AG04449 (cell line): Measurements from ENCODE around the gene GNG3.
"Not testable (repeated sequence)": the region's sequence is repeated elsewhere in the genome, so short reads cannot be mapped to it uniquely, and the experiment has no call there.

Source experiments
- CTCF ChIA-PET: fragments of 350-600 bp; formaldehyde crosslinking; extraction: SDS; loops from one replicate; lab custom pipeline; 2021; ENCODE audit warnings: antibody characterized with exemption; lab: Yijun Ruan, JAX
- POLR2A ChIA-PET: fragments of 400-600, 350-600 bp; formaldehyde crosslinking; extraction: SDS; loops from one replicate; lab custom pipeline; 2020; ENCODE audit warnings: antibody characterized with exemption, inconsistent platforms; lab: Yijun Ruan, JAX
- DNase-seq: peaks from one replicate; pipeline ENCODE4 v3.0.0-alpha.2; 2010; ENCODE audit warnings: low read depth, low spot score
- H3K4me3 ChIP-seq: 2 replicates; pipeline ENCODE4 v1.5.1; 2011; ENCODE audit warnings: low read depth, mild to moderate bottlenecking, control low read depth, low read length
- TF ChIP-seq, protein P1 (sequence below): IDR thresholded peaks from one replicate; pipeline ENCODE4 v1.5.1; 2011; ENCODE audit warnings: mild to moderate bottlenecking, moderate library complexity, low read length, control low read depth, inconsistent platforms; ENCODE audit not compliant: insufficient read depth; ENCODE audit errors: missing control alignments

GNG3 gene

DNA sequence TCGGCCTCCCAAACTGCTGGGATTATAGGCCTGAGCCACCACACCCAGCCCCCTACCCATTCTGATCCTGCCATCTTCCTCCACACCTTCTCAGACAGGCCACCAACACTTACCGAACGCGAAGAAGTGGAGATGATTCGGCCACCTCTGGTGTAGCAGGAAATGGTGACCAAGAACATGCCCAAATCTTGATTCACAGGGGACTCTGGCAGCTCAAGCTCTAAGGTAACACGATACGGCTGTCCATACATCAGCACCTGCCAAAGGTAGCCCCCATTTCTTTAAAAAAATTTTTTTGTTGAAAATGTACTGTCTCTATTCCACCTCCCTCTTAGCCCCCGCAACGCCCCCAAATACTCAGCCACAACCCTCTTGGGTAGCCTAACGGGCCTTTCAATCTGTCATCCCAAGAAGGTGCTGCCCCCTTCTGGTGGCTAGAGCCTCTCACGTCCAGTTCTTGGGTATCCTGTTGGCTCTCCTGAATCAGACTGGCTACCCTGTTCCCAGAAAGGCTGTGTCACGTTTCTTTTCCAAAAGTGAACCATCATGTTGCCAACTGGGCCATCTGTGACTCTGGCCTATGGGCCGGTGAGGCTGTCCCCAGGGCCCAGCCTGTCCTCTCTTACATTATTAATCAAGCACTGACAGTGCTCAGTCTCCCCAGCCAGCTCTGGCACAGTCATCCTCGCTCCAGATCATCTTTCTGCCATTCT is 12.9 kb upstream of the GNG3 start:
- POLR2A ChIA-PET, result interaction anchor here (0.6 to 1.8 kb wide), 4 partner anchors 10 to 30 kb away, joined by 3 to 6 read pairs (median 4); partner anchors contain the start of genes C11orf98, CSKMT and LBHD1

DNA sequence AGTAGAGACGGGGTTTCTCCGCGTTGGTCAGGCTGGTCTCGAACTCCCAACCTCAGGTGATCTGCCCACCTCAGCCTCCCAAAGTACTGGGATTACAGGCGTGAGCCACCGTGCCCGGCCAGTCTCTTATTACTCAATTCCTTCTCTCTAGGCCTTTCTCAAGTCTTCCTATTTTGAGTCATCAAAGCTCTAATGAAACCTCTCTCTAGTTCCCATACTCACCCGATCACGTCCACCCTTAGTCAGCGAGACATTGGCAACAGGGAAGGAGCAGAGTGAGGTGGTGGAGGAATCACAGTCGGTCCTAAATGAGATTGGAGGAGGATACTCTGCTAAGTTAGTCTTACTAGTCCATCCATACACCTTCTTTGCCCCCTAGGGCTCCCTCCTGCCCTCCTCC is 5.2 kb upstream of the GNG3 start:
- ChIA-PET POLR2A (no interaction called here), CTCF (interaction anchor here (1.4 to 11.2 kb wide), 2 partner anchors 10 to 21 kb away, joined by 5 to 152 read pairs; partner anchors contain the start of gene LRRN4CL)

More for the DNA sequence above, 12.9 kb upstream of the GNG3 start:
- no peak for DNase-seq
- no peak overlapping the region for H3K4me3 ChIP-seq
- CTCF ChIA-PET, result interaction anchor here (0.6 to 10.7 kb wide), 24 partner anchors 10 to 313 kb away, joined by 3 to 152 read pairs (median 4); partner anchors contain the start of genes BSCL2, C11orf98, CSKMT and GNG3
- TF ChIP-seq, protein P1, sequence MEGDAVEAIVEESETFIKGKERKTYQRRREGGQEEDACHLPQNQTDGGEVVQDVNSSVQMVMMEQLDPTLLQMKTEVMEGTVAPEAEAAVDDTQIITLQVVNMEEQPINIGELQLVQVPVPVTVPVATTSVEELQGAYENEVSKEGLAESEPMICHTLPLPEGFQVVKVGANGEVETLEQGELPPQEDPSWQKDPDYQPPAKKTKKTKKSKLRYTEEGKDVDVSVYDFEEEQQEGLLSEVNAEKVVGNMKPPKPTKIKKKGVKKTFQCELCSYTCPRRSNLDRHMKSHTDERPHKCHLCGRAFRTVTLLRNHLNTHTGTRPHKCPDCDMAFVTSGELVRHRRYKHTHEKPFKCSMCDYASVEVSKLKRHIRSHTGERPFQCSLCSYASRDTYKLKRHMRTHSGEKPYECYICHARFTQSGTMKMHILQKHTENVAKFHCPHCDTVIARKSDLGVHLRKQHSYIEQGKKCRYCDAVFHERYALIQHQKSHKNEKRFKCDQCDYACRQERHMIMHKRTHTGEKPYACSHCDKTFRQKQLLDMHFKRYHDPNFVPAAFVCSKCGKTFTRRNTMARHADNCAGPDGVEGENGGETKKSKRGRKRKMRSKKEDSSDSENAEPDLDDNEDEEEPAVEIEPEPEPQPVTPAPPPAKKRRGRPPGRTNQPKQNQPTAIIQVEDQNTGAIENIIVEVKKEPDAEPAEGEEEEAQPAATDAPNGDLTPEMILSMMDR, result peak; percentile 84

DNA sequence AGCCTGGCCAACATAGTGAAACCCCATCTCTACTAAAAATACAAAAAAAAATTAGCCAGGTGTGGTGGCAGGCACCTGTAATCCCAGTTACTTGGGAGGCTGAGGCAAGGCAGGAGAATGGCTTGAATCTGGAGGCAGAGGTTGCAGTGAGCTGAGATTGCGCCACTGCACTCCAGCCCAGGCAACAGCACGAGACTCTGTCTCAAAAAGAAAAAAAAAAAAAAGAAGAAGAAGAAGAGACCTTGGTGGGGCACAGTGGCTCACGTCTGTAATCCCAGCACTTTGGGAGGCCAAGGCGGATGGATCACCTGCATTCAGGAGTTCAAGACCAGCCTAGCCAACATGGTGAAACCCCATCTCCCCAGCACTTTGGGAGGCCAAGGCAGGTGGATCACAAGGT is 3.6 kb upstream of the GNG3 start:
- not testable (repeated sequence) for DNase-seq, H3K4me3 ChIP-seq
- CTCF ChIA-PET, result interaction anchor here (1.3 to 11.2 kb wide), 2 partner anchors 12 to 308 kb away, joined by 3 to 152 read pairs; partner anchors contain the start of gene LRRN4CL
- POLR2A ChIA-PET, result interaction anchor here (1.3 kb wide), 1 partner anchor 10 kb away, joined by 6 read pairs; no protein-coding TSS in a partner anchor

More for the DNA sequence above, 5.2 kb upstream of the GNG3 start:
- H3K4me3 ChIP-seq, result no peak overlapping the region
- DNase-seq, result no peak
- TF ChIP-seq, protein P1, result no peak

DNA sequence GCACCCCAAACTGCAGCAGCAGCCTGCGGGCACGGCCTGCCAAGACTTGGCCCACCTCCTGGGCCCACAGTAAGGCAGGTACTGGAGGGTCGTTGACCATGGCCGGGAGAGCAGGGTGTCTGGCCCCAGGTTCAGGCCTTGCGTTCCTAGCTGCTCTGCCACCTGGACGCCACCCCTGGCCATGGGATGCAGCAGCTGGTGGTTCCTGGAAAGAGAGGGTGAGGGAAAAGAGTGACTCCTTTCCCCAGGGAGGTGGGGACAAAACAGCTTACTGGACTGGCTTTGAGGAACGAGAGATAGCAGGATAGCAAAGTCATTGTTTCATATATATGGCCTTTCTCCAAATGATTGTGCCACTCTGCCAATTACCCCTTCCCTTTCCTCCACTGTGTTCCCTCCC is 2.1 kb upstream of the GNG3 start:
- TF ChIP-seq, protein P1, result no peak
- DNase-seq, result no peak
- POLR2A ChIA-PET, result interaction anchor here (0.7 to 2.4 kb wide), 11 partner anchors 11 to 136 kb away, joined by 3 to 18 read pairs (median 6); partner anchors contain the start of genes C11orf98, CSKMT, HNRNPUL2 and INTS5
- CTCF ChIA-PET, result interaction anchor here (1.1 to 11.2 kb wide), 5 partner anchors 13 to 312 kb away, joined by 3 to 152 read pairs (median 4); partner anchors contain the start of gene LRRN4CL
- peak overlapping the region; percentile 77 for H3K4me3 ChIP-seq

DNA sequence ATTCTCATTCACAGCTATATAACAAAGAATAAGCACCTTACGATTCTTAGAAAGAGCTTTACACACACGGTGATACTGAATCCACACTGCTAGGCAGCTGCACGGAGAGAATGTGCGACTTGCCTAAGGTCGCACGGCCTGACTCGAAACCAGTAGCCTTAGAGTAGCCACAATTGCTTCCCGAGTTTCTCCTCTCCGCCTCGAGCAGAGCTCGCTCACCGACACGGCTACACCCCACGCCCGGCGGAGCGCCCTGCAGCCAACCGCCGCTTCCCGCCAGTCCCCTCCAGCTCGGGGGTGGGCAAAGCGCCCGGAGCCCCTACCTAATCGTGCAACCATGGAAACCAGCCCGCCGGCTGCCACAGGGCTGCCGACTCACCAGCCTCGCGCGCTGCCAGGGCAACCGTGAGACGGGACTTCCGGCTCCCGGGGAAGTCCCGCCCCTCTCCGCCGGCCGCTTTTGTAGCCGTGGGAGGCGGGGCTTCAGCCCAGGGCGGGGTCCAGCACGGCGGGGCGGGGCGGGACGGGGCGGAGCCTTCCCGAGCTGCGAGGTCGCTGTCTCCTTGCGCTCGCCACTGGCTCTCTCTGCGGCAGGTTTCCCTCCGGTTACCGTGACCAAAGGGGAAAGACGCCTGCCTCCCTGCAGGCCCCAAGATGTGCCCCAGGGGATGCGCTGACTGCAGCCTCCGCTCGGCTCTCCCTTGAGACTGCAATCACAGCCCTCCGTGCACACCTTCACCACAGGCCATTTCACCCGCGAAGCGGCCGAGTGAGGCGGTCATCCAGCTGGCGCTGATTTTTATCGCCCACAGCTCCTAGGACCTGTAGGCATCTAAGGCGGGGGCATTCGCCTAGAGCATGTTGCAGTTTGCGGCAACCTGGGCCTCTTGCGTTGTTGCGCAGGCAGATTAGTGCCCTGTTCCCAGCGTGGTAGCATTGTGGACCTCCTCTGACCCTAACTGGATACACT is 1.3 kb upstream of the GNG3 start:
- ChIA-PET POLR2A (interaction anchor here (0.7 to 2.4 kb wide), 12 partner anchors 12 to 135 kb away, joined by 3 to 18 read pairs (median 5); partner anchors contain the start of genes C11orf98, CSKMT, HNRNPUL2 and INTS5), CTCF (interaction anchor here (0.9 to 11.2 kb wide), 5 partner anchors 10 to 313 kb away, joined by 3 to 152 read pairs (median 4); partner anchors contain the start of gene LRRN4CL)
- H3K4me3 ChIP-seq, result peak overlapping the region; percentile 77
- TF ChIP-seq, protein P1, result no peak
- no peak for DNase-seq

DNA sequence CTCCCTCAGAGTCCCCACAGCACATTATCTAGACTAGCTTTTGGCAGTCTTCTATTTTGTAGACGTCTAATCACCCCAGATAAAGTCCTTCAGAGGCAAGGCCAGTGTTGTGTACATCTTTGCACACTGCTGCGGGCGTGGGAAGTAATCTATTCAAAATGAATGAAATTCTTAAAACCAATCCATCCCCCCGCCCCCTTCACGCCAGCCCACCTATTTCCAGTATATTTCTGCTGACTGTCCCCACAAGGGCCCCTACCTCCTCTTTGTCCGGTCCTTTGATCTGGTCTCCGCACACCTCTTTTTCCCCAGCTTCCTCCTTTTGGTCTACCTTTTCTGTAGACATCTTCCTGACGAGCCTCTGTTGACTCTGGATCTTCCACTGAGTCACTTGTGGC is 627 bp upstream of the GNG3 start:
- H3K4me3 ChIP-seq, result no peak overlapping the region
- no peak for DNase-seq
- ChIA-PET CTCF (interaction anchor here (0.9 to 11.2 kb wide), 7 partner anchors 10 to 314 kb away, joined by 3 to 152 read pairs (median 3); partner anchors contain the start of genes C11orf98, CSKMT and LRRN4CL), POLR2A (interaction anchor here (0.6 to 2.4 kb wide), 9 partner anchors 17 to 134 kb away, joined by 3 to 18 read pairs (median 4); partner anchors contain the start of genes B3GAT3, C11orf98, CSKMT and HNRNPUL2)
- TF ChIP-seq, protein P1, result no peak
